22Rv1 (cell line): ENCODE data around the gene NMT2.

Experiments
- H3K27ac ChIP-seq: fragments of 450-650 bp; 2 replicates; pipeline ENCODE4 v1.5.1; 2017
- ZFX ChIP-seq: fragments of 450-650 bp; IDR thresholded peaks from 2 replicates; pipeline ENCODE4 v1.6.1; 2017; ENCODE audit warnings: antibody characterized with exemption, borderline replicate concordance
- TF ChIP-seq, protein P1 (sequence below): fragments of 450-650 bp; IDR thresholded peaks from 2 replicates; pipeline ENCODE4 v1.5.1; 2017; ENCODE audit warnings: mild to moderate bottlenecking

The NMT2 gene

DNA sequence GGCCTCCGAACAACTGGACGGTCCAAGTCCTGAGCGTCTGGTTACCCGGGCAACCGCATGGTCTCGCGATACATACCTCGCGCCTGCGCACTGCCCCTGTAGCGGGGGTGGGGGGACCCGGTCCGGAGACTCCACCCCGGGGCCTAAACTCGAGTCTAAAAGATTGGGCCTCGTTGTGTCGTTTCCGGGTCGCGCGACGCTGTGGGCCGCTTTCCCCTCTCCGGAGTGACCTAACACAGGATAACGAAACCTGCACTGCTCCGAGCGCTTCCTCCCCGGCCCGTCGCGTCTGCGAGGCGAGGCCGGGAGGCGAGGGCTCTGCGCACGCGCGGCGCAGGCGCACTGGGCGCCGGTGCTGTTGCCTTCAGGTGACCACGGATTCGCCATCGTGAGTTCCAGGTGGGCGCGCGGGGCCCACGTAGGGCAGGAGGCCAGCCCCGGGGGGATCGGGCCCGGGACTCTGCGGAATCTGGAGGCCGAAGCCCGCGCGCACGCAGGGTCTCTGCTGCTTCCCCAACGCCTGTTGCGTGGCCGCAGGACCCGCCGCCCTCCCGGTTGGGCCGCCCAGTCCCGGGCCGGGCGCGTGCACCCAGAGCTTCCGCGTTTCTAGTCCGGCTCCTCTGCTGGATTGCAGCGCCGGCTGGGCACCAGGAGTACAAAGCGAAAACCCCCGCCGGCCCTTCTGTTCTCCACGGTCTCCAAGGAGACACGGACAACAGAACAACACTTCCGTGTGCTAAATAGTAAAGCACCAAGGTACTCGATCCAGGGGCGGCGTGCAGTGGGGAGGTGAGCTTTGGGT is 71.3 kb downstream of the NMT2 start, which contains the start of gene RPP38:
TSS of gene RPP38 (plus strand) at position 345 of the 802 bp plus-strand sequence. CDS start 5,960 bp downstream, outside the sequence.
- H3K27ac ChIP-seq, result peak within 1 kb of the TSS; percentile 99
- TF ChIP-seq ZFX, result no peak
- TF ChIP-seq, protein P1, sequence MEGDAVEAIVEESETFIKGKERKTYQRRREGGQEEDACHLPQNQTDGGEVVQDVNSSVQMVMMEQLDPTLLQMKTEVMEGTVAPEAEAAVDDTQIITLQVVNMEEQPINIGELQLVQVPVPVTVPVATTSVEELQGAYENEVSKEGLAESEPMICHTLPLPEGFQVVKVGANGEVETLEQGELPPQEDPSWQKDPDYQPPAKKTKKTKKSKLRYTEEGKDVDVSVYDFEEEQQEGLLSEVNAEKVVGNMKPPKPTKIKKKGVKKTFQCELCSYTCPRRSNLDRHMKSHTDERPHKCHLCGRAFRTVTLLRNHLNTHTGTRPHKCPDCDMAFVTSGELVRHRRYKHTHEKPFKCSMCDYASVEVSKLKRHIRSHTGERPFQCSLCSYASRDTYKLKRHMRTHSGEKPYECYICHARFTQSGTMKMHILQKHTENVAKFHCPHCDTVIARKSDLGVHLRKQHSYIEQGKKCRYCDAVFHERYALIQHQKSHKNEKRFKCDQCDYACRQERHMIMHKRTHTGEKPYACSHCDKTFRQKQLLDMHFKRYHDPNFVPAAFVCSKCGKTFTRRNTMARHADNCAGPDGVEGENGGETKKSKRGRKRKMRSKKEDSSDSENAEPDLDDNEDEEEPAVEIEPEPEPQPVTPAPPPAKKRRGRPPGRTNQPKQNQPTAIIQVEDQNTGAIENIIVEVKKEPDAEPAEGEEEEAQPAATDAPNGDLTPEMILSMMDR, result no peak

DNA sequence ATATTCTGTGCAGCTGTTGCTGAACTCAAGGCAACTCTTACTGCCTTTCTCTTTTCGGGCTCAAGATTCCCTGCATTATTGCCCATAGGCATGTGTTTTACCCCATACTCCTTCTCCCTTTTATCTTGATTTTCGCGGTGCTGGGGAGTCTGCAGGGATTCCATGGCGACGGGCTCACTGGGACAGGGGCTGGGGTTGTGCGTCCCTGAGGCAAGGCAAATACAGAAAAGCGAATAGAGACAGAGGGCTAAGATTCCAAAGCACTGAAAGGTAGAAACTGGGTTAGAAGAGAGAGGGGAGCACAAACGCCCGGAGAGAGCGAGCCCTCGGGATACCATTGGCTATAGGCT is 71.9 kb downstream of the NMT2 start:
- H3K27ac ChIP-seq, result peak overlapping the region; percentile 99
- TF ChIP-seq ZFX, result no peak
- TF ChIP-seq, protein P1, result no peak

DNA sequence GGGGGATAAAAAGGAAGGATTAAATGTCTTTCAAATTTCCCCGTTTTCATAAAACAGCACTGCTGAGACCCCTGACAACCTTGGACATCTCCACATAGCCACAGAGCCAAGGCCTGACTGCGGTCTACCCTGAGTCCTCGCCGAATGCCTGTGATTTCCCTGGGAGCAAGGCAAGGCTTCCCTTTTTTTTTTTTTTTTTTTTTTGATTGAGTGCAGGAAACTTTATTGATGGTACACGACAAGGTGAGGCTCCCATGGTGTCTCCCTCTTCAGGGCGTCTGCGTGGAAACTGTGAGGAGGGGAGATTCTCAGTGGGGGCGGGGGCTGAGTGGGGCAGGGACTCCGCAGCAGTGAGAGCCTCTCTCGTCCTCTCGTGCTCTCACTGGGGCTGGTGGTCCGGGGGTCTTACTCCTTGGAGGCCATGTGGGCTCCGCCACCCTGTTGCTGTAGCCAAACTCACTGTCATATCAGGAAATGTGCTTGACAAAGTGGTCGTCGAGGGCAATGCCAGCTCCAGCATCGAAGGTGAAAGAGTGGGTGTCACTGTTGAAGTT is 75.6 kb downstream of the NMT2 start:
- no peak for TF ChIP-seq ZFX
- TF ChIP-seq, protein P1, result no peak
- H3K27ac ChIP-seq, result no peak overlapping the region

DNA sequence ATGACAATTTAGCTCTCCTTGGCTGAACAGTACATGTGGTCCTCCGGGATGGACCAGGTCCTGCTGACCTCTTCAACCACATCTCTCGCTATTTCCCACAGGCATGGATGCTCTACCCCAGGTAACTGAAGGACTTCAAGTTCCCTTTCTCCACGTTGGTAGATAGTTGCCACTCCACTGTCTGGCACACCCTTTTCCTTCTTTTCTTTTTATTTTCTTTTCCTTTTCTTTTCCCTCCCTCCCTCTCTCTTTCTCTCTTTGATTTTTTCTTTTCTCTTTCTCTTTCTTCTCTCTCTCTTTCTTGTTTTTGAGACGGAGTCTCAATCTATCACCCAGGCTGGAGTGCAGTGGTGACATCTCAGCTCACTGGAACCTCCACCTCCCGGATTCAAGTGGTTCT is 77.1 kb downstream of the NMT2 start:
- TF ChIP-seq, protein P1, result no peak
- TF ChIP-seq ZFX, result no peak
- H3K27ac ChIP-seq, result no peak overlapping the region

DNA sequence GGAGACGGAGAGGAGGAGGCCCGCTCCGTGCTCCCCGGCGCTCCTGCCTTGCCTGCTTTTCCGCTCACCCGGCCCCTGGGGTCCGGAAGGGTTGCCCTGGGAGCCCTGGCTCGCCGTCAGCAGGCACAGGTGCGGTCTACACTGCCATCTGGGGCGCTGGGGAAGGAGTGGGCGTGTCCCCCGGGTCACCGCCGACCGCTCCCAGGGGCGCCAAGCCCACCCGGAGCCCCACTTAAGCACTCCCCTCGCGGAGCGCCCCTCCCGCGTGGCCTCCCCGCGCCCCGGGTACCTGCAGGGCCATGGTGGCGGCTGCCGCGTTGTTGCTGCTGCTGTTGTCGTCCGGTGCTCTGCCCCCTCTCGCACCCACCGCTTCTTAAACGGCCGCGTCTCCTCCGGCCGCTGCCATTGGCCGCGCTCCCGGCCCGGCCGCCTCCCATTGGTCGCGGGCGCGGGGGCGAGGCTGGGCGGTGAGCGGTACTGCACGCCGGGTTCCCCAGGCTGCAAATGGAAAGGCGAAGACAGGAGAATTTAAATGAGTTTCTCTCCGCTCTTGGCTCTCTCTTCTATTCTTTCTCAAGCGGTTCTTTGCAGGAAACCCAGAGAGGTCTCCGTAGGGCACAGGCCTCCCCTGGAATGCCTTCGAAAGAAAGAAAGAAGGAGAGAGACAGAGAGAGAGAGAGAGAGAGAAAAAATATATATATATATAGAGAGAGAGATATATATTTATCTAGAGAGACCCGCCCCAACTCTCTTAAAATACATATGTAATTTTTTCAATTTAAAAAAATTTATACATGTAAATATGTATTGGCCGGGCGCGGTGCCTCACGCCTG is 79.8 kb downstream of the NMT2 start, which contains the start of gene ACBD7:
TSS of gene ACBD7 (minus strand) at position 349 of the 834 bp plus-strand sequence. CDS start at position 301, 48 bp downstream.
- no peak for TF ChIP-seq ZFX
- TF ChIP-seq, protein P1, result peak; percentile 31
- peak within 1 kb of the TSS; percentile 26; the same call in 1 of the 2 replicates for H3K27ac ChIP-seq

DNA sequence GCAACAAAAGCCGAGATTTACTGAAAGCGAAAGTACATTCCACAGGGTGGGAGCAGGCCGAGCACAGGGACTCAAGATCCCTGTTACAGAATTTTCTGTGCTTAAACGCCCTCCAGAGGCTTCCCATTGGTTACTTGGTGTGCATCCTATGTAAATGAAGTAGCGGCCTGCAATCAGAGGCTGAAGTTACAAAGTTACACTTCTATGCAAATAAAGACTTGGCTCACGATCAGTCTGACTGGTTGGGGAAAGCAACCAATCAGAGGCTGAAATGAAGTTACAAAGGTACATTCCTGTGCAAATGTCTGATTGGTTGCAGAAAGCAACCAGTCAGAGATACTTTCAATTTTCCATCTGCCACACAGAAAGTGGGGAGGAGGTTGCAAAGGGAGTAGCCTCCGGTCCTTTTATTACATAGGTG is 84.0 kb downstream of the NMT2 start:
- TF ChIP-seq ZFX, result no peak
- TF ChIP-seq, protein P1, result no peak; the same call in 1 of the 2 replicates
- H3K27ac ChIP-seq, result peak overlapping the region; percentile 67
